Stimulated activated CD8-positive, alpha-beta memory T cell treated with anti-CD3 and anti-CD28 coated beads, Interleukin-7, amount 100 ng/mL, for 4 hours (primary cell): ENCODE results near the gene CASZ1.

Experiments
- DNase-seq, 2 donors: peaks; one replicate each; pipeline ENCODE4 v3.0.0-alpha.2; 2020; ENCODE audit warnings: low read depth in 2 of 2

The CASZ1 gene

DNA sequence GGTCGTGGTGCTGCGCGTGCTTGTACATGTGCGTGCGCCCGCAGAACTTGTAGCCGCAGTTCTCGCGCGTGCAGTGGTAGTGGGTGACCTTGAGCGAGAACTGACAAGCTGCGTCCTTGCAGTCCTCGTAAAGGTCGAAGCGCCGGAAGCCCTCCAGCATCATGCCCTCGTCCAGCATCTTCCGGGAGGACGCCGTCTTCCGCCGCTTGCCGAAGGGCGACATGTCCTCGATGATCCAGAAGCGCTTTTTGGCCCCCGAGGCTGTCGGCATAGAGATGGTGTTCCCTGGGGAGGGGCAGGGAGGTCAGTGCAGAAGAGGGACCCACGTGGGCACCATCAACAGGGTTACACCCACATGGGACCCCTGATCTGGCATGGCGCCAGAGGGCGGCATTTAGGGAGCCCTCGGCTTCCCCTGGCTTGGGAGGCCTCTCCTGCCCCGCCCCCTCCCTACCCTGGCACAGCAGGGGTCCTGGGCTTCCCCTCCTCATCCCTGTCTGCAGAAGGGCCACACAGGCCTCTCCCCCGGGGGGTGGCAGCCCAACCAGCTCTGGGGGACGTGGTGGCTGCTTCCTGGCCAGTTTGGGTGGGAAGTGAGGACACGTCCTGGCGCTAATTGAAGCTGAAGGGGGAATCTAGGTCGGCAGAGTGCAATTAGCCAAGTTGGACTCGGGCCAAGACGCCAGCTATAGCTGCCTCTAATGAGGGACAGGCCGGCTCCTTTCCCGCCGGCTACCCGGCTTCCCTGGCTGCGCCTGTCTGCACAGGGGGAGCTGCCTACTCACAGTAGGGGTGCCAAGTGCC lies 156.5 kb downstream of the CASZ1 start:
- DNase-seq, result no peak

GRCh38 chr1:10639011-10639774 lies 157.3 kb downstream of the CASZ1 start:
- no peak for DNase-seq

DNA sequence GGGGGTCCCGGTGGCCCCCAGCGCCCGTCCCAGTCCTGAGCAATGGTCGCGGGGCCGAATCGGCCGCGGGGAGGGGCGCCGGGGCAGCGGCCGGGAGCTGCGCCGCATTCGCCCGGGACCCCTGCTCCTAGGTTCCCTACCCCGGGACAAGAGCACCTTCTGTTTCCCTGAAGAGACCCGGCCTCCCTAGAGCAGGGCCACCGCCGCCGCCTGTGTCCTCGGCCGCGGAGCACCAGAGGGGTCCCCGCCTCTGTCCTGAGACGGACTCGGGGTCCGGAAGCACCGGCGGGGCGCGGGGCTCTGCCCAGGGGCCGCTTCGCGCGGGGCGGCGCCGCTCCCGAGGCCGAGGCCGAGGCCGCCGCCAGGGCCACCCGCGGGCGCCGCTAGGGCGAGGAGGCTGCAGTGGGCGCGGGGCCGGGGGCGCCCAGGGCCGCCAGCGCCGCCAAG lies 157.9 kb downstream of the CASZ1 start:
- no peak for DNase-seq

DNA sequence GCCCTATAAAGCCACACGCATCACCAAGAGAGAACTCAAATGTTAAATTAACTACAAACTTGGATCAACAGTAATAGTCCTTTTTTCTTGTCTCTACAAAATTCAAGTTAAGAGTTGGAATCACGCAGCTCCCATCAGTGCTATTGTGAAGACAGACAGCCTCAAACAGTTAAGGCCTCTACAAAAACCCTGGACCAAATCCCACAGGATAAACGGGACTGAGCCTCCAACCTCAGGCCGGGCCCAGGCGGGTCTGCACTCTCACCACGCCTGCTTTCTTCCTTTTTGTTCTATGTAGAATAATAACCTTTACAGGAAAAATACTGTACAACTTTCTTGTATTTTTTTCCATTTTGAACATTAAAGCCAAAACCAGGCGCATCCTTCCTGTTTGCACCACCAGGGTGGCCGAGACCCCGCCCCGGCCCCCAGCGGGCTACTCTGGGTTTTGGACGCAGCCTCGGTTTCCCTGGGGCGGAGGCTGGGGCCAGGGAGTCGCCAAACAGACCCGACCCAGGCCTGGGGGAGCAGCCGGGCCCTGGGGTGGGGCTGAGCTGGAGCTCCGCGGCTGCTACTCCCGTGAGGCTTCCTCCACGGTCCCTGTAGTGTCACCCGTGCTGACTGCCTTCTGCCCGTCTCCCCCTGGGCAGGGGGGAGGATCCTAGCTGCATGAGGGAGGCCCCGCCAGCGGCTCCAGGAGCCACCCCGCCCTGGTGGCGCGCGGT lies 158.4 kb downstream of the CASZ1 start:
- DNase-seq, result no peak

GRCh38 chr1:10637400-10637799 lies 159.0 kb downstream of the CASZ1 start:
- DNase-seq, result no peak

GRCh38 chr1:10635992-10636391 lies 160.5 kb downstream of the CASZ1 start:
- no peak for DNase-seq

- no peak for DNase-seq
Observed at GRCh38 chr1:10635085-10635896, 161.2 kb downstream of the CASZ1 start.

DNA sequence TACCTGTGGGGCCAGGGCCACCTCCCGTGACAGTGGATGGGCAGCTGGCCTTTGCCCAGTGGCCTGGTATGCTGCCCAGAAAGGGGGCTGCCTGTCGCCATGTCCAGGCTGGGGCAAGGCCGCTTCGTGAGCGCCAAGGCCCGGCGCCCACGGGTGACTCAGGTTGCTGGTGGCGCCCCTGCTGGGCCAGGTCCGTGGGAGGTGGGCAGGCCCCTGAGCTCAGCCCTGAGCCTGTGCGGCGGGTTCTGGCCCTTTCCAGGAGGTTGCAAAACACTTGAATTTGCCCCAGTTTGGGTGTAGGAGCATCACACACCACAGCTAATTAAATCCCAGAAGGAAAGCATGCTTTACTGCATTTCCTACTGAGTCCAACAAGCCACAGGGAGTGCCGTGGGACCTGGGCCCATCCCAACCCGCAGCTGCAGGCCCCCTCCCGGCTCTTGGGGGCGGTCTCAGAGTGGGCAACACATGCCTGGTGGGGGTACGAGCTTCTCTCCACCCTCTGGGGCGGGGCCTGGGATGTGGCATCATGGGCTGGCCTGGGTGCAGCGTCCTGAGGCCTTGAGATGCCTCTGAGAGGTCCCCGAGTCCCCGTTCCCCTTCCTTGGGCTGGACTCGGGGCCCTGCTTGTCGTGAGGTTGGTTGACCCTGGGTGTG lies 161.9 kb downstream of the CASZ1 start:
- no peak for DNase-seq

- DNase-seq, result no peak
Observed at GRCh38 chr1:10634075-10634427, 162.4 kb downstream of the CASZ1 start.

GRCh38 chr1:10633416-10633815 lies 163.0 kb downstream of the CASZ1 start:
- no peak for DNase-seq

DNA sequence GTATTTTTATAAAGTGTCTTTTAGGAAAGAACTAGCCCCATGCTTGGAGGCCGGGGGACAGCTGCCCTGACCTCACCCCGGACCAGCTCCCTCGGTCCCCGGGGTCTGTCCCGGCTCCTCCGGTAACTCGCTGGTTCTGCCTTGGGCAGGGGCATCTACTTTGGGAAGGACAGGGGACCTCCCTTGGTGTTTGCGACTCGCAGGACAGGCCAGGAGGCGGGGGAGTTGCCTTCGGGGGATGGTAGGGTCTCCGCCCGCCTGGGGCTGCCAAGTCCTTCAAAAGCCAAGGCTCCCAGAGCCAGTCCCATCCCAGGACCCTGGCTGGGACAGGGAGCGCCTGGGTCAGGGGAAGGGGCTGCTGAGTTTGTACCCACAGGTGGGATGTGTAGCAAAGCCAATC lies 163.8 kb downstream of the CASZ1 start:
- DNase-seq, result no peak

DNA sequence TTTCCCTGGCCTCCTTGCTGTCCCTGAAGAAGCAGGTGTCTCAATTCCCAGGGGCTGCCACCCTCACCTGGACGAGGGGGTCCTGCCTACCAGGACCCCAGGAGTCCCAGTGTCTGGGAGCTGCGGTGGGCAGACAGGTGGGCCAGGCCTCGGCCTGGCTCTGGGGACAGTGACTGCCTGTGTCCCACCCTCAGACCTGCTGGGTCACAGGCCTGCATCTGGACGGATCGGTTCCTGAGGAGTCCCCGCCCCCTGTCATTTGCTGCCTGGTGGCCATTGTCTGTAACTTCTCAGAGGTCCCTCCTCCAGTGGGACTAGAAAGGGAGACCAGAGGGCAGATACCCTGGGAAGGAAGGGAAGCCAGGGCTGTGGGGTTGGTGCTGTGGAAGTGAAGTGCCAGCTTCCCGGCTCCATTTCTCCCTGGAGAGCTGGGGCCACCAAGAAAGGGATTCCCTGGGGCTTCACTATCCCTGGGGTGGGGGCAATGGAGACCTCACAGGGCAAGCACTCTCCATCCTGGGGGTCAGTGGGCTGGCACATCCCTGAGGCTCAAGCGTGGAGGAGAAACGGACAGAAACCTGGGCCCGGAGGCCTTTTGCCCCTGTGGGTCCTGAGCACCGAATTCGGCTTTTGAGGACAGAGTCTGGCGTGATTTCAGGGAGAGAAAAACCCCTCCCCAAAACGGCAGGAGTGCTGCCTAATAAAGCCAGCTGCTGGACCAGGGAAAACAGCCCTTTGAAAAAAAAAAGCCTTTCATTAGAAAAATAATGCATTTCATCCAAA lies 164.4 kb downstream of the CASZ1 start:
- no peak for DNase-seq

DNA sequence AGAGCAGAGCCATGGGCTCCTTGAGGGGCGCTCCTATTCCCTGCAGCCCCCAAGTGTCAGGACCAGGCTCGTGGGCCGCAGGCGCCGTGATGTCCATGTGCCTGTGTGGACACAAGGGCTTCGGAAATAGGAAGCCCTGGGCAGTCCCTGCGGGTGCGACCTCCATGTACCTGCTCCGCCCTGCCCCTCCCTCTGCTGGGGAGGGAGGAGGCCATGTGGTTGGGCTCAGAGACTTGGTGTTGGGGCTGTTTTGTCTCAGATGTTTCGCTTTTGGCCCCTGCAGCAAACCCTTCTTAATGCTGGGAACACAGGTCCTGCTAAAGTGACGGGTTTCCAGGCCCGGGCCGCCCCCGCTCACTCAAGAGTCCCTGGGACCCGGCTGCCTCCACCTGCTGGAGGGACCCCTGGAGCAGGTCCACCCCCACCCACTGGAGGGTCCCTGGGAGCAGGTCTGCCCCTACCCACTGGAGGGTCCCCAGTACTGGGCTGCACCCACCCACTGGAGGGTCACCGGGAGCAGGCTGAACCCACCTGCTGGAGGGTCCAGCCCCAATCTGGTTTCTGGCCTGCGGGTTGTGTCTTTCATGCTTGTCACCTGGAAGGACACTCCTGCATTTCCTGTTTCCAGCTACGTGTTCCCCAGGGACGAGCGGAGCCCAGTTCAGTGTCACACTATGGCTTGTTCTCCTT lies 165.2 kb downstream of the CASZ1 start:
- DNase-seq, result no peak

DNA sequence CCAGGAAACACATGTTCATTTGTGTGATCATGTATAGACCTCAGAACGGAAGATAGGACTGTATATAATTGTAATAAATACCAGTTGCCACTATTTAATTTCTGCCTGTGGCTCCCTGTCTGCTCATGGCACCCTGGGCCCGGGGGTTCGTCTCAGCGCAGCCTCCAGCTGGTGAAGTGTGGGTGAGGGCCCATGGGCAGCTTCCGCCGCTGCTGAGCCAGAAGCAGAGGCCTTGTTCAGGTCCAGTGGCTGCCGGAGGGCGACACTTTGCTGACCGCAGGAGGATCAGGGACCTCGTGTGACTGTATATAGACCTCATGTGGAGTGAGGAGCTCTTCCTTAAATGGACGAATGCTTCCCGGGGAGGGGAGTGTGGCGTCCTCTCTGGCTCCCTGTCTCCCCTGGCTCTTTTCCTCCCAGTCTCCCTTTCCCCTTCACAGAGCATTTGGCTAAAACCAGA lies 165.8 kb downstream of the CASZ1 start:
- no peak for DNase-seq

GRCh38 chr1:10629816-10630571 lies 166.5 kb downstream of the CASZ1 start:
- no peak for DNase-seq

DNA sequence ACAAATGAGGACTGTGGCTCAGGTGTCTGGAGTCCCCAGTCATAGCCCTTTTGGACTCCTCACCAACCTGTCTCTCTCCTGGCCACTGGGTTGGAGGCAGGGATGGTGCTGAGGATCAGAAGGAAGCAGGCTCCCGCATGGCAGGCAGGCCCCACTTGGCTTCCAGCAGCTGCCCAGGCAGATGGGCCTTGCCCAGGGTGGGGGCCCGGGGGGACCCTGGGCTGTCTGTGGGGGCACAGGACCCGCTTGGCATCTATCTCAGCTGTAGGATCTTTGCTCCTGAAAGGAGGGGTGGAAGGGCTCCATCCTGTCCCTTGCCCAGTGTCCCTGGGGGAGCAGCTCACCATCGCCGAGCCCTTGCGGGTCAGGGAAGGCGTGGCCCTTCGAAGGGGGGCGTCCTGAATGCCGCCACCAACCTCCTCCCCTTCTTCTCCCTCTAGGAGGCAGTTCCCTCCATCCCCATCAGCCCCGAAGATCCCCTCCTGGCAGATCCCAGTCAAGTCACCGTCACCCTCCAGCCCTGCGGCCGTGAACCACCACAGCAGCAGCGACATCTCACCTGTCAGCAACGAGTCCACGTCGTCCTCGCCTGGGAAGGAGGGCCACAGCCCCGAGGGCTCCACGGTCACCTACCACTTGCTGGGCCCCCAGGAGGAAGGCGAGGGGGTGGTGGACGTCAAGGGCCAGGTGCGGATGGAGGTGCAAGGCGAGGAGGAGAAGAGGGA lies 167.2 kb downstream of the CASZ1 start:
- DNase-seq, result no peak

DNA sequence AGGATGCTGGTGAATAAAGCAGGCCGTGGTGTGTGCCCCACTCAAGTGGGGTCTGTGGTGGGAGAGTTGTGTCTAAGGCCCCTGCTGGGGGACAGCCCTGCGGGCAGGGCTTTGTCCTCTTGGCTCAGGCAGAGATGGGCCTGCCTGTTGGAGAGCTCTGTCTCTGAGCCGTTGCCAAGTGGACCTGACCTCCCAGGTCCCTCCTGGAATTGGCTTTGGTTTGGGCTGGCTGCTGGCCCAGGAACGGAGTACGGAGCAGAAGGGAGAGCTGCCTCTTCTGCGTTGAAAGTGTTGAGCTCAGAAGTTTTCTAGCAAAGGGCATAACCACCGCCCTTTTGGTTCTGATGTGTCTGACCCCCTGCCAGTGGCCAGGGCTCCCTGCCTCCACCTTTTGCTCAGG lies 167.8 kb downstream of the CASZ1 start:
- no peak for DNase-seq

GRCh38 chr1:10626791-10627410 lies 169.5 kb downstream of the CASZ1 start:
- no peak for DNase-seq
